ENCODE results near the gene NAA25.
"Not testable (repeated sequence)": the region's sequence is repeated elsewhere in the genome, so short reads cannot be mapped to it uniquely, and the experiment has no call there.

The NAA25 gene

DNA sequence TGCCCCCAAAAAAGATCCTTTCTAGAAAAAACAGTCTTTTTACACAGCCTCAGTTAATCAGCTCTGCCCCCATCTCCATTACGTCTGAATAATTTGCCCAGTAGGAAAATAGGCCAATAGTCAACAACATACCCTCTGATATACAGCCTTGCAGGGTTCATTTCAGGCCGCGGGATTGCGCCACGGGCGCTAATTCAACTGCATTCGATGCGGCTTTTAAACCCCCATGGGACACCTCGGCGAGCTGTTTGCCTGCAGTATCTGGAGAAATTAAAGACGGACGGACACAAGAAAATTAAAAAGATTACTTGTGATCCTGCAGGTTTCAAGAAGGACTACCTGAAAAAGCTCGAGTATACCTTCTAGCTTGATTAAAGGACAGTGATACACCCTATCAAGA lies 59.2 kb downstream of the NAA25 start:
- DNase-seq = no peak

DNA sequence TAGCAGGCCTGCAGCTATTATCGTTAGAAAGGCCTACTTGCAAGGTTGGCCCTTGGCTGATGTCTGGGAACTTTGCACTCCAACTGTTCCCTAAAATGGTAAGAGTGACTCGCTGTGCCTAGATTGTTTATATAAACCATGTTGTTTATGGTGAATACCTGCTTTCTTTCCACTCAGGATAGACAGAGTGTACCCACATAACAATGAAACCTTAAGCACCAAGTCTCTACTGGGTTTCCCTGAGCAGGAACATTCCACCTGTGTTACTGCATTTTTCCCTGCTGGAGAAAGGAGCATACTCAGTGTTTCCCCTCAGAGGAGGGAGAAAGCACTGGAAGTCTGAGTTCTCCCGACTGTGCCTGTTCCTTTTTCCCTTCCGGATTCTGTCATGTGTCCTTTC lies 62.6 kb downstream of the NAA25 start:
- no peak for DNase-seq

DNA sequence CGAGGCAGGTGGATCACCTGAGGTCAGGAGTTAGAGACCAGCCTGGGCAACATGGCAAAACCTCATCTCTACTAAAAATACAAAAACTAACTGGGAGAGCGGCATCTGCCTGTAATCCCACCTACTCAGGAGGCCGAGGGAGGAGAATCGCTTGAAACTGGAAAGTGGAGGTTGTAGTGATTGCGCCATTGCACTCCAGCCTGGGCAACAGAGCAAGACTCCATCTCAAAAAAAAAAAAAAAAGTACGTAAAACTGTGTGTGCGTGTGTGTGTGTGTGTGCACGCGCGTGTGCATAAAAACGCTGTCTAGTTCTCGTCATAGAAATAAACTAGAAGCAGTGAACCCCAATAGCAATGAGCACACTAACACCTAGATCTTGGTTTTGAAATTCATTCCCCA lies 72.0 kb downstream of the NAA25 start:
- DNase-seq = not testable (repeated sequence)

DNA sequence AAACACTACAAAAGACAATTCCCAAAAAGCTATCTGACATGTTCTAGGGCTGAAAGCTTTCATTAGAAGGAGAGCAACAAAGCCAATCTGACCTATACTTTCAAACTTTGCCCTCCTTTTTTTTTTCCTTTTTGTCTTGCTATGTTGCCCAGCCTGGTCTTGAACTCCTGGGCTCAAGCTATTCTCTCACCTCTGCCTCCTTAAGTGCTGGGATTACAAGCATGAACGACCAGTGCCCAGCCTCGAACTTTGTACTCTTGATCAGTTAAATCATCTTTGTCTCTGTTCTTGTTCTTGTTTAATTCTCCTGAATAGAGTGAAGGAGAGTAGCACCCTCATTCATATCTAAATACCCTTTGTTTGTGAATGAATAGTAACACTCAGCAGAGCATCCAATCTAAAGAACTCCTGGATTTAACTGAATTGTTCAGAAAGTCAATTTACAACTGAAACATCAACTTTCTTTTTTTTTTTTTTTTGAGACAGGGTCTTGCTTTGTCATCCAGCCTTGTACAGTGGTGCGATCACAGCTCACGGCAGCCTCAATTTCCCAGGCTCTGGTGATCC lies 73.3 kb downstream of the NAA25 start:
- no peak for DNase-seq

DNA sequence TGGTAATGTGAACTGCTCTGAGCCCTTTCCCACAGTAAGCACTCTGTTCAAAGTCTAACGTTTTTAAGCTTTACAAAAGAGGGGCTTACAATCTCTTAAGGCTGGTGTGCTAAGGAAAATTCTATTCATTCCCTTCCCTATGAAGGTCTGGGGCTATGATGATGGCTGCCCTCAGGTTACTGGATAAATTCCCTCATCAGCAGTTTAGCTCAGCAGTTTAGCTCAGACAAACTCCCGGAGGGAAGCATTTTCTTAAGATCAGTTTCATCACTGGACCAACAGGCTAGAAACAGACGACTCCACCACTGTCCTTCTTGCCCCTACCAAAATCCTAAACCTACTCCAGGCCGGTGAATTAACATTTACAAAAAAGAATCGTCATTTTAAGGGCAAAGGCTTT lies 76.3 kb downstream of the NAA25 start:
- no peak for DNase-seq

DNA sequence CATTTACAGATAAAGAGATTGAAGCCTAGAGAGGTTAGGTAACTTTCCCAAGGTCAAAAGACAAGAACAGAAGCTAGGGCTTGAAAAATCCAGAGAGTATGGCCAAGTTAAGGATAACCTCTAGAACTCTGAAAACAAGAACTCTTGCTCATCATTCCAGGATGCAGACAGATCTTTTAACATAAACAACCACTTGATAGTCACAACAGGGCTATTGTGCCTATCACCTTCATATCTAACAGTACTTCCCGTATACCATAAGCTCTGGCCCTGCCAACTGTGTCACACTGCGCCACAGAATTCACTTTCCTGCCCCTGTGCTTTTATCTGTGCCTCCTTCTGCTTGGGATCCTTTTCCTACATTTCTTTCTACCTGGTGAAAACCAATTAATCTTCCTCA lies 77.1 kb downstream of the NAA25 start:
- DNase-seq = no peak

DNA sequence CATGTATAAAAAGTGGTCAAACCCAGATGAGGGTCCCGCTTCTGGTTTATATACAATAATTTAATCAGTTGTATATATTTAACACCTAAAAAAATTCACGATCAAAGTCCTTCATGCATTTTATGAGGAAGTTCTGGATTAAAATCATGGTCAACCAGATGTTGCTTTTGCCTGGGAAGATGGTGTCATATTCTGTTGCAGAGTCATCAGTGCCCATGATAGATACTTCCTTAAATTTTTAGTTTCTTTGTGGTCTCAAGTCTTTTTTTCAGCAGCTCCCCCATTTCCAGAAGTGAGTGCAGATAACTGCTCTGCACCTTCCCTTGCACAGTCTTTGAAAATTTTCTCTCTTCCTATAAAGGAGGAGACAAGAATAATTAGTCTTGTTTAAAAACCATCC lies 79.3 kb downstream of the NAA25 start:
- DNase-seq = no peak

DNA sequence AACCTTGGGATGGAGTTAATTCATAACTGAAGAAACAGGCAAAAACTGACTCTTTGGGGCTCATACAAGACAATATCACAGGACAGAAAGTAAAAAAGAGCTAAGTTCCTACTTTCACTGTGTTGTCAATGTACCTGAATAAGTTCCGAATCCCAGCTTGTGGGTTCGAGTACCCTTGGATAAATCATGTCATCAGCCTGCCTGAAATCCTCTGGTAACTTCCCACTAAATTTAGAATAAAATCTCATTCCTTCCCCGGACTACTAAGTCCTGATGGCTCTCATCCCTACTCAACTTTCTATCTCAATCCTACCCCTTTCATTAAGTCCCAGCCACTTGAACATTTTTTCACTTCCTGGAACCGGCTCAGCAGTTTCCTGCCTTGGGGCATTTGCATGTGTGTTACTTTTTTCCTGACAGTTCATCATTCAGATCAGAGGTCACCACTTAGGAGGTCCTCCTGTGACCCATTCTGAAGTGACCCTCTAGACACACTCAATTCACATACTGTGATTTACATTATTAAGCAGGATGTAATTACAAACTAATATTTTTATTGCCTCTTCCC lies 82.7 kb downstream of the NAA25 start:
- no peak for DNase-seq

DNA sequence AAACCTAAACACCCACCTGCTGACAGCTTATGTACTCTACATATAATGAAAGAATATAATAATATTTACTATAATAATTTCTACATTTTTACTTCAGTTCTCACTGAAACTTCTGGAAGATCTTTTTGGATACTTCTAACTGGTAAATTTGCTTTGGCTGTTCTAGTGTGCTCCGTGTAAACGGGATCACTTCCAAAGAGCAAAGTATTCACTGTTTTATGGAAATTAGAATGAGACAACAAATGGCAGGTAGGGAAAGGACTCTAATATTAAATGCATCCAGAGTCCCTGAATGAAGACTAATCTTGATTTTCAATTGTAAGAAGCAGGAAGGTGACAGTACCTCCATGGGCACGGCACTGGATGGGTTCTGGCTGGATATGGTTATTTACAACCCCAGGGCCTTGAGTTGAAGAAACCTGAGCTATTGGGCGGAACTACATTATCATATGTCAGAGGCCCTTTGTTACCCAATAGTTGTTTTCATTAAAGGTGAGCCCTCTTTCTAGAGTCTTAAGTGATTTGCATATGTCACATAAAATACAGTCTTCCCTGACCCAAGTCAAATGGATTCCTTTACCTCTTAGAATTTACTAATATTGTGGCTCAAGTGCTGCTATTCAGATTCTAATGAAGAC lies 84.7 kb downstream of the NAA25 start:
- no peak for DNase-seq

DNA sequence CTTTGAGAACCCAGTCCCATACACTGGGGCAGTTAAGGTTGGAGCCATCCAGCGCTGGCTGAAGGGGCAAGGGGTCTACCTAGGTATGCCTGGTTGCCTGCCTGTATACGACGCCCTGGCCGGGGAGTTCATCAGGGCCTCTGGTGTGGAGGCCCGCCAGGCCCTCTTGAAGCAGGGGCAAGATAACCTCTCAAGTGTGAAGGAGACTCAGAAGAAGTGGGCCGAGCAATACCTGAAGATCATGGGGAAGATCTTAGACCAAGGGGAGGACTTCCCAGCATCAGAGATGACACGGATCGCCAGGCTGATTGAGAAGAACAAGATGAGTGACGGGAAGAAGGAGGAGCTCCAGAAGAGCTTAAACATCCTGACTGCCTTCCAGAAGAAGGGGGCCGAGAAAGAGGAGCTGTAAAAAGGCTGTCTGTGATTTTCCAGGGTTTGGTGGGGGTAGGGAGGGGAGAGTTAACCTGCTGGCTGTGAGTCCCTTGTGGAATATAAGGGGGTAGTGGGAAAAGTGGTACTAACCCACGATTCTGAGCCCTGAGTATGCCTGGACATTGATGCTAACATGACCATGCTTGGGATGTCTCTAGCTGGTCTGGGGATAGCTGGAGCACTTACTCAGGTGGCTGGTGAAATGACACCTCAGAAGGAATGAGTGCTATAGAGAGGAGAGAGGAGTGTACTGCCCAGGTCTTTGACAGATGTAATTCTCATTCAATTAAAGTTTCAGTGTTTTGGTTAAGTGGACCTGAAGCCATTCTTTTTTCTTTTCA lies 86.2 kb downstream of the NAA25 start:
- DNase-seq = no peak

DNA sequence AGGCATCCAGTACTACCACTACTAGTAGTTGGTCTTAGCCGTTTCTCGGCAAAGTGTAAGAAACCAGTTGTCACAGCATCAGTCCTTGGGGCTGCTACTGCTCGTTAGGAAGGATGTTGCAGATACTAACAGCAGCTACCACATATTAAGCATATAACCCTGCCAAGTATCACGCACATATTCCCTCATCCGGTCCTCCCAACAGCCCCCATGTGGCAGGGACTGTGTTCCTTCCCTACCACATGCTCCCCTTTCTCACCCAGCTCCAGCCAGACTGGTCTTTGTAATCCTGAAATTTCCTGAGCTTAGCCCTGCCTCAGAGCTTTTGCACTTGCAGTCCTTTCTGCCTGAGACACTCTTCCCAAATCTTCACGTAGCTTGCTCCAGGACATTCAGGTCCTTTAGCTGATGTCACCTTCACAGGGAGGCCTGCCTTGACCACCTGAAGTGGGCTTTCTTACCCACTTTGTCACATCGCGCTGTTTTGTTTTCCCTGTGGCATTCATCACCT lies 87.6 kb downstream of the NAA25 start:
- no peak for DNase-seq

DNA sequence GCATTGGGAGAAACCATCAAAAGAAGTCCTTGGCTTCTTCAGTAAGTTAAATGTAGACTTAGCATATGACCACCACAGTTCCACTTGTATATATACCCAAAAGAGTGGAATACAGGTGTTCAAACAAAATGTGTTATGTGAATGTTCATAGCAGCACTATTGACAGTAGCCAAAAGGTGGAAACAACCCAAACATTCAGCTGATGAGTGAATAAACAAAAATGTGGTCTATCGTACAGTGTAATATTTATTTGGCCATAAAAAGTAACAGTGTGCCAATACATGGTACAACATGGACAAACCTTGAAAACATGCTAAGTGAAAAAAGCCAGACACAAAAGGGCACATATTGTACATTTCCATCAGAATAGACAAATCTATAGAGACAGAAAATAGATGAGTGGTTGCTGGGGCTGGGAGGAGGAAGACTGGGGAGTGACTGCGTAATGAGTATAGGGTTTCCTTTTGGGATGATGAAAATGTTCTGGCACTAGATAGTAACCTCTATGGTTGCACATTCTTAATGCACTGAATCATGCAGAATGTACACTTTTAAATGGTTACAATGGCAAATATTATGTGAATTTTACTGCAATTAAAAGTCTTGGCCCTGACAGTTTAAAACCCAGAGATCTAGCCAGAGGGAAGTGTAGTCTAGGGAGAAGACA lies 89.9 kb downstream of the NAA25 start:
- DNase-seq = no peak

DNA sequence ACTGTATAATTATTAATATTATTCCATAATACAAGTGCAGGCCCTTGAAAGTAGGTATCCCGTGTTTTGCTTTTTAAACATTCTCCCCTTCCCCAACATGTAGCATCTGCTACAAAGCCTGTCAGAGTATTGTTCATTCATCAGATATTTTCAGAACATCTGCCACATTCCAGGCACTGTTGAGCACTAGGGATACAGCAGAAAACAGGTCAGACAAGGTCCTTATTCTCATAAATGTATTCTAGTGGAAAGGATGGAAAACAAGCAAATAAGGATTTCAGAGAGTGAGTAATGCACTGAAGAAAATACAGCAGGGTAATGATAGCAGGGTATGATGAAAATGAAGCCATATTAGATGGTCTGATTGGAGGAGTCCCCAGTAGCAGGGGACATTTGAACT lies 91.5 kb downstream of the NAA25 start:
- no peak for DNase-seq

DNA sequence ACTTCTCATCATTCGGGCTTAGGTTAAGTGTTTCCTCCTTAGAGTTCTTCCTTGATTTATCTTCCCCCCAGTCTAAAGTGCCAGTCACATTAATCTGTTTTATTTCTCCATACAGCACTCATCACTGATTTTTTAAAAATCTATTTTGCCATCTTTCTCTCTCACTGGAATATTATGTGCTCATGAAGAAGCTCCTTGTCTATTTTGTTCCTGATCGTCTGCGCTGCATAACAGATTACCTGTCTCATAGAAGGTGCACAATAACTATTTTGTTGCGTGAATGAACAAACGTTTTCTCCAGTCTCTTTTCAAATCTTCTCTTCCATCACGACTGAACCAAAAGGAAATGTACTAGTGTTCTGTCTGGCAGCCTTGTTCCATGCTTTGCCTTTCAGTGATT lies 92.6 kb downstream of the NAA25 start:
- DNase-seq = no peak

DNA sequence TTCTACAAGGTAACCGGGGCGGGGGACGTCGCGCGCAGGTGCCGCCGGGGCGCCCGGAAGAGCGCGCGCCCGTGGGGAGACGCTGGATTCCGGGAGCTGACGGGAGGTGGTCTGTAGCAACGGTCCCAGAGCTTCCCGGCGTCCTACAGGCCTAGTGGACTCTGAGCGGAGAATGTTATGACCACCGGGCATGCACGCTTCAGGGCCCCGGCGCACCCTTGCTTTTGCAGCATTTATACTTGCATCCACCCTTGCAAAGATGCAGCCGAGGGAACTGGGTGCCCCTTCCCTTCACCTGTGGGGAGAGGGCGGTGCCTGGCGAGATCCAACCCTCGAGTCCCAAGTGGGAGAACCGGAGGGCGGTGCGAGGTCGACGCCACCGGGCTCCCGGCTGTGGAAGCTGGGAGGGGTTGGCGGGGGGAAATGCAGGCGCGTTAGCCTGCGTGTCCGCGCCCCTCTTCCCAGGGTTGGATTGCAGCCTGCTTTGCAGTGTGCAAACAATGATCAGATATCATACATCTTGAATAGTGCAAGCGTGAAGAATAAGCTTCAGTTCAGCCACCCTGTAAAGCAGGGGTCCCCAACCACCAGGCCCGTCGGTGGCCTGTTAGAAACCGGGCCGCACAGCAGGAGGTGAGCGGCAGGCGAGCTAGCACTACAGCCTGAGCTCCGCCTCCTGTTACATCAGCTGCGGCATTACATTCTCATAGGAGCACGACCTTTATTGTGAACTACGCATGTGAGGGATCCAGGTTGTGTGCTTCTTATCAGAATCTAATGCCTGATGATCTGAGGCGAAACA lies 94.8 kb downstream of the NAA25 start:
- DNase-seq = peak; percentile 62

DNA sequence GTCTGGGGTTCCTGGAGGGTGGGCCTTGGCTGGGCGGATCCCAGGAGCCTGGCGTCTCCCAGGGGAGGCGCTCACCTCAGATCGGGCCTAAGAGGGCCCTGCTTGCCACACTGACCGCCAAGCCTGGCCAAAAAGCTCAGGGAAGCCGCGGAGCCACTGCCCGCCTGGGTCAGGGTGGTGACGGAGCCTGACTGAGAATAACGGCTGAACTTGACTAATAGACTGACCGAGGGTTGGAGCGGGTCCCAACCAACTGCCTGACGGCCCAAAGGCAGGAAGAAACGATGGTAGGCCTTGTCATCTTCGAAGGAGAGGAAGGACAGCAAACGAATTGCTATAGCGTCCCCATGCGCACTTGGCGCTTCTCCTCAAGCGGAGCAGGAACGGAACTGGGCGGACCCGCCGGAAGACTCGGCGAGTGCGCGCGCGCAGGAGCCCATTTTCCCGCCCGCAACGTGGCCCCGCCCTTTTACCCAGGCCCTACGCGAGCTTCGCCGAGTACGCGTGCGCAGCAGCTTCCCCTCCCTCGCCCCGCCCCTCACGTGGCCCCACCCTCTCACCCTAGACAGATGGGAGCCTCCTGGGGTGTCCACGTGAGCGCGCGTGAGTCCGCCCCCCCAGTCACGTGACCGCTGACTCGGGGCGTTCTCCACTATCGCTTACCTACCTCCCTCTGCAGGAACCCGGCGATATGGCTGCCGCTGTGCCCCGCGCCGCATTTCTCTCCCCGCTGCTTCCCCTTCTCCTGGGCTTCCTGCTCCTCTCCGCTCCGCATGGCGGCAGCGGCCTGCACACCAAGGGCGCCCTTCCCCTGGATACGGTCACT lies 95.6 kb downstream of the NAA25 start, which contains the start of the genes ERP29 and TMEM116:
Gene ERP29 (plus strand): TSS at position 652 of the 826 bp plus-strand sequence. CDS start 40 bp downstream, at position 692.
Gene TMEM116 (minus strand): TSS at position 391 of the 826 bp plus-strand sequence. CDS start 7,895 bp downstream, outside the sequence.
- DNase-seq = peak; percentile 99

DNA sequence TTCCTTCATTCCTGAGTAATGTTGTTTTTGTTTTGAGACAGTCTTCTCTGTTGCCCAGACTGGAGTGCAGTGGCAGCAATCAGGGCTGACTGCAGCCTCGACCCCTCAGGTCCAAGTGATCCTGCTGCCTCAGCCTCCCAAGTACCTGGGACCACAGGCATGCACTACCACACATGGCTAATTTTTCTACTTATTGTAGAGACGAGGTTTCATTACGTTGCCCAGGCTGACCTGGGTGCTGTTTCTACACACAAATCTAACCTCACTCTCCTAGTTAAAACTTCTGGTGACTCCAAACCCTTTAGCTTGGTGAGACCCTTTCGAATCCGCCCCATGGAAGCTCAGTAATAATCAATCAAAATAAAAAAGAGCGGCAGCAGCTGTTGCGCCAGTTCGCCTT lies 96.9 kb downstream of the NAA25 start:
- no peak for DNase-seq

DNA sequence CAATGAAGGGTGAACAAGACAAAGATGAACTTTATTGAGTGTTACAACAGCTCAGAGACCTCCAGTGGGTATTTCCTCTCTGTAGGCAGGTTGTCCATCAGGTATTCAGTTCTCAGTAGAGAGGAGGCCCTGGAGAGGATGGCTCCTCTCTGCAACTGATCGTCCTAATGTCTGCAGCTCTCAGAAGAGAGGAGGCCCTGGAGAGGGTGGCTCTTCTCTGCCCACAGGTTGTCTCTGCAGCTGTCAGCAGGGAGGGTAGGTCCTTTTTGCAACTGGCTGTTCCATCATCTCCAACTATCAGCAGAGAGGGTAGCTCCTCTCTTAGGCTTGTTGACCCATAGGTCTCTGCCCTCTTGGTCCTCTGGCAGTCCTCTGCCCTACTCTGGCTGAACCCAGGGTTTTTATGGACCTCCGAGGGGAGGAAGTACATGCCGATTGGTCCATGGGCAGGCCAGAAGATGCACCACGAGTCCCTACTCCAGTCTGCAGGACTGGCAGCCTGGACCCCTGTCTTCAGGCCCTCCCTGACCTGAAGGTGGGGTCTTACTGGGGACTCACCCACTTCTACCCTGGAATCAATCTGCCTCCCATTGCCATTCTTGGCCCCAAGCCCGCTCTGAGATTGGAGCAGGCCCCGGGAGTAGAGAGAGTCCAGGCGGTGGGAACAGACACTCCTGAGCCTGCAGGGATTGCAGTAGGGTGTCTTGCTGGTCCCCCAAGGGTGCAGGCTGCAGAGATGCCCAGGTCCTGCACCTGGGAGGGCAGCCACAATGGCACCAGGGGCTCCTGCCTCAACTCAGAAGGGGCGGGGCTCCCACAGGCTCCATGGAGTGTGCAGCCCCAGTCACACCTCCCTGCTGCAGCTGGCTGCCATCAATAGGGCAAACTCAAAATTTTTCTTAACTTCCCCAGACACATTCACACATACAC lies 97.9 kb downstream of the NAA25 start:
- DNase-seq = no peak

DNA sequence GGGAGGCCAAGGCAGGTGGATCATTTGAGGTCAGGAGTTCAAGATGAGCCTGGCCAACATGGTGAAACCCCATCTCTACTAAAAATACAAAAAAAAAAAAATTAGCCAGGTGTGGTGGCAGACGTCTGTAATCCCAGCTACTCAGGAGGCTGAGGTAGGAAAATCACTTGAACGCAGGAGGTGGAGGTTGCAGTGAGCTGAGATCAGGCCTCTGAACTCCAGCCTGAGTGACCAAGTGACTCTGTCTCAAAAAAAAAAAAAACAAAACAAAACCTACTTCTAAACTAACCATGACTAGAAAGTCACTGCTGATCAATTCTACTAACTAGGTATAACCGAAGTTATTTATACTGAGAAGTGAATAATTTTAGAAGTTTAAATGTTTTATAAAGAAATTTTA lies 99.0 kb downstream of the NAA25 start:
- not testable (repeated sequence) for DNase-seq

DNA sequence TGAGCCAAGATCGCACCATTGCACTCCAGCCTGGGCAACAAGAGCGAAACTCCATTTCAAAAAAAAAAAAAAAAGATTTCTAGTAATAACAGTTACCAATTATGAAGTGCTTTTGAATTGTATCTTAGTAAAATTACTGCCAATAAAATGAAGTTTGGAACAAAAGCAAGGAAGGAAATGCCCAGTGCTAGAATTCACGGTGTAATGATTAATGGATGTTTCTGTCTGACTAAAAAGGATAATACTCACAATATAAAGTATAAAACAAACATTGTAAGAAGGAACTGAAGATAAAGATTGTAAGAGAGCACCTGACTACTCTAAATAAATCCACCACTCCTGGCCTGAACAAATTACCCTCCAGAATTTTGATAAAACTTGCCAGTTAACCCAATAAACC lies 99.7 kb downstream of the NAA25 start:
- DNase-seq = no peak

Data from activated CD4-positive, CD25-positive, alpha-beta regulatory T cell treated with anti-CD3 and anti-CD28 coated beads, Interleukin-2, amount 50 U/mL, for 72 hours (primary cell).